AG09309 (cell line): ENCODE results near the gene DNTTIP2.
"Not testable (repeated sequence)": the region's sequence is repeated elsewhere in the genome, so short reads cannot be mapped to it uniquely, and the experiment has no call there.

Experiments
- DNase-seq: peaks from one replicate; pipeline ENCODE4 v3.0.0-alpha.2; 2010; ENCODE audit warnings: low read depth
- H3K4me3 ChIP-seq: 2 replicates; pipeline ENCODE4 v1.5.1; 2011; ENCODE audit warnings: mild to moderate bottlenecking, low read depth, low read length, moderate library complexity; ENCODE audit not compliant: control insufficient read depth
- CTCF ChIP-seq: IDR thresholded peaks from 2 replicates; pipeline ENCODE4 v1.5.1; 2011; ENCODE audit warnings: mild to moderate bottlenecking, low read depth, low read length, inconsistent platforms; ENCODE audit not compliant: insufficient read depth, control insufficient read depth; ENCODE audit errors: missing control alignments

Gene DNTTIP2

GRCh38 chr1:93864175-93864574, 14.8 kb downstream of the DNTTIP2 start:
- no peak overlapping the region for H3K4me3 ChIP-seq
- no peak for DNase-seq
- no peak for TF ChIP-seq CTCF

GRCh38 chr1:93857653-93858052, 21.4 kb downstream of the DNTTIP2 start:
- not testable (repeated sequence) for H3K4me3 ChIP-seq, DNase-seq

- not testable (repeated sequence) for H3K4me3 ChIP-seq, DNase-seq
These were observed 23.0 kb downstream of the DNTTIP2 start for GRCh38 chr1:93855983-93856382.

GRCh38 chr1:93853940-93854339, 25.1 kb downstream of the DNTTIP2 start:
- TF ChIP-seq CTCF: no peak
- no peak for DNase-seq
- no peak overlapping the region for H3K4me3 ChIP-seq

- H3K4me3 ChIP-seq: no peak overlapping the region
- DNase-seq: no peak
- TF ChIP-seq CTCF: no peak
These were observed 27.1 kb downstream of the DNTTIP2 start for GRCh38 chr1:93851878-93852277.

- no peak for TF ChIP-seq CTCF
- DNase-seq: no peak
- no peak overlapping the region for H3K4me3 ChIP-seq
These were observed 27.7 kb downstream of the DNTTIP2 start for GRCh38 chr1:93851327-93851712.

- H3K4me3 ChIP-seq, DNase-seq: not testable (repeated sequence)
- peak; percentile 53 for TF ChIP-seq CTCF
These were observed 28.2 kb downstream of the DNTTIP2 start for GRCh38 chr1:93850687-93851326.

- no peak for DNase-seq
- H3K4me3 ChIP-seq: peak overlapping the region; percentile 78
- TF ChIP-seq CTCF: no peak
These were observed 30.6 kb downstream of the DNTTIP2 start for GRCh38 chr1:93848350-93848883.
